HCT116 (cell line): ENCODE results near the gene PLAAT3. TPM values are rescaled to one million over a fixed set of nuclear protein-coding genes. Genes with fewer than 3 reads are reported as not detected.

Source experiments
- ATAC-seq: fragments of 200-7000 bp; cut with Tn5 transposase; 2 replicates; pipeline ENCODE4 v1.9.1; 2020; ENCODE audit warnings: mild to moderate bottlenecking, moderate library complexity
- BruUV-seq: library from RNA; stranded (reverse); fragments of 400-500 nt; replicated peaks from 2 replicates; lab custom pipeline; 2021; lab: Mats Ljungman, UMichigan
- CTCF ChIA-PET: fragments of 300-600 bp; sonication (Branson Sonifier 250); formaldehyde crosslinking; loops from one replicate; lab custom pipeline; 2021; ENCODE audit warnings: antibody characterized with exemption; lab: Charles Lee
- POLR2A ChIA-PET: fragments of 300-600, 350-600 bp; sonication (Branson Sonifier 250); formaldehyde crosslinking; loops from one replicate; lab custom pipeline; 2021; ENCODE audit warnings: antibody characterized with exemption; lab: Charles Lee
- RAD21 ChIA-PET, 2 experiments: fragments of 300-600 bp; sonication (Branson Sonifier 250); formaldehyde crosslinking; loops; one replicate each; lab custom pipeline; 2023; ENCODE audit warnings: low total read pairs in 2 of 2; ENCODE audit not compliant: uncharacterized antibody in 2 of 2, unreplicated experiment in 2 of 2, low non-redundant PET in 1 of 2; lab: Charles Lee
- DNase-seq: peaks from one replicate; pipeline ENCODE4 v3.0.0-alpha.2; 2010; ENCODE audit warnings: low read depth, low spot score
- H2AFZ ChIP-seq: fragments of 200-600 bp; shearing (Covaris generic), sonication (generic); 2 replicates; pipeline ENCODE4 v1.6.1; 2017; ENCODE audit warnings: low read depth, mixed run types, mixed read lengths, antibody characterized with exemption, low read length; ENCODE audit not compliant: poor library complexity, severe bottlenecking
- H3K27ac ChIP-seq: 2 replicates; pipeline ENCODE4 v1.5.1; 2012; ENCODE audit warnings: low read depth, low read length
- H3K27me3 ChIP-seq: fragments of 200-600 bp; sonication (generic); 2 replicates; pipeline ENCODE4 v1.6.1; 2016; ENCODE audit warnings: mixed run types, low read length, mixed read lengths; ENCODE audit not compliant: insufficient read depth
- H3K36me3 ChIP-seq, 2 experiments: fragments of 200-500 bp in 1 of 2; fragments of 200-600 bp in 1 of 2; sonication (Bioruptor generic) in 1 of 2; sonication (generic) in 1 of 2; 2 replicates each; pipeline versions ENCODE4 v1.5.1 to v1.6.1; 2014 to 2016; ENCODE audit warnings: low read length in 2 of 2, inconsistent platforms in 1 of 2, mixed read lengths in 1 of 2, mixed run types in 1 of 2; ENCODE audit not compliant: insufficient read depth in 2 of 2, control insufficient read depth in 1 of 2
- H3K4me1 ChIP-seq, 2 experiments: fragments of 200-600 bp in 1 of 2; sonication (generic) in 1 of 2; 2 replicates each; pipeline versions ENCODE4 v1.5.1 to v1.6.1; 2012 to 2017; ENCODE audit warnings: low read length in 2 of 2, inconsistent platforms in 1 of 2, mild to moderate bottlenecking in 1 of 2, mixed read lengths in 1 of 2, mixed run types in 1 of 2, moderate library complexity in 1 of 2; ENCODE audit not compliant: insufficient read depth in 2 of 2, control insufficient read depth in 1 of 2
- H3K4me2 ChIP-seq: fragments of 200-600 bp; sonication (generic); 2 replicates; pipeline ENCODE4 v1.6.1; 2017; ENCODE audit warnings: mixed run types, low read length, mixed read lengths
- H3K4me3 ChIP-seq, 2 experiments: fragments of 200-600 bp in 1 of 2; sonication (generic) in 1 of 2; replicated peaks in 1 of 2; 2 replicates each; pipeline ENCODE4 v1.5.1; 2011 to 2016; ENCODE audit warnings: low read length in 2 of 2, control low read depth in 1 of 2, low read depth in 1 of 2, mild to moderate bottlenecking in 1 of 2, mixed read lengths in 1 of 2, mixed run types in 1 of 2
- H3K79me2 ChIP-seq: fragments of 200-600 bp; sonication (generic); 2 replicates; pipeline ENCODE4 v1.6.1; 2017; ENCODE audit warnings: mild to moderate bottlenecking, mixed run types, low read length, moderate library complexity, mixed read lengths; ENCODE audit not compliant: insufficient read depth
- H3K9ac ChIP-seq: fragments of 200-600 bp; sonication (generic); 2 replicates; pipeline ENCODE4 v1.6.1; 2016; ENCODE audit warnings: low read length, mixed read lengths
- H3K9me2 ChIP-seq: fragments of 200-600 bp; sonication (generic), shearing (Covaris generic); 2 replicates; pipeline ENCODE4 v1.6.1; 2017; ENCODE audit warnings: mixed run types, mild to moderate bottlenecking, moderate library complexity; ENCODE audit not compliant: insufficient read depth
- H3K9me3 ChIP-seq, 2 experiments: fragments of 200-500 bp in 1 of 2; fragments of 200-600 bp in 1 of 2; sonication (Bioruptor generic) in 1 of 2; sonication (generic) in 1 of 2; 2 replicates each; pipeline ENCODE4 v1.6.1; 2014 to 2017; ENCODE audit warnings: low read length in 2 of 2, mixed read lengths in 2 of 2, inconsistent platforms in 1 of 2, low read depth in 1 of 2, mild to moderate bottlenecking in 1 of 2, mixed run types in 1 of 2, moderate library complexity in 1 of 2; ENCODE audit not compliant: control insufficient read depth in 1 of 2, insufficient read depth in 1 of 2
- H4K20me1 ChIP-seq: fragments of 200-600 bp; sonication (generic), shearing (Covaris generic); 2 replicates; pipeline ENCODE4 v1.6.1; 2017; ENCODE audit warnings: mixed run types, mild to moderate bottlenecking, moderate library complexity; ENCODE audit not compliant: insufficient read depth
- ELF1 ChIP-seq: IDR thresholded peaks from 2 replicates; pipeline ENCODE4 v1.6.1; 2012; ENCODE audit warnings: low read depth, borderline replicate concordance
- EZH2 ChIP-seq: fragments of 200-600 bp; sonication (generic); IDR thresholded peaks from 2 replicates; pipeline ENCODE4 v1.6.1; 2017; ENCODE audit warnings: antibody characterized with exemption, mixed run types
- EZH2phosphoT487 ChIP-seq: fragments of 200-600 bp; IDR thresholded peaks from 2 replicates; pipeline ENCODE4 v1.6.1; 2018; ENCODE audit warnings: antibody characterized with exemption, borderline replicate concordance
- FOSL1 ChIP-seq: IDR thresholded peaks from 2 replicates; pipeline ENCODE4 v1.6.1; 2012; ENCODE audit warnings: low read depth
- JUND ChIP-seq: IDR thresholded peaks from 2 replicates; pipeline ENCODE4 v1.6.1; 2012
- RAD21 ChIP-seq: IDR thresholded peaks from 2 replicates; pipeline ENCODE4 v1.6.1; 2012; ENCODE audit warnings: low read depth, mild to moderate bottlenecking
- SIN3A ChIP-seq: IDR thresholded peaks from 2 replicates; pipeline ENCODE4 v1.6.1; 2012; ENCODE audit warnings: low read depth
- SRF ChIP-seq: IDR thresholded peaks from 2 replicates; pipeline ENCODE4 v1.6.1; 2012; ENCODE audit warnings: low read depth
- ZBTB33 ChIP-seq: IDR thresholded peaks from 2 replicates; pipeline ENCODE4 v1.6.1; 2011; ENCODE audit warnings: mild to moderate bottlenecking, low read length, moderate library complexity; ENCODE audit not compliant: insufficient replicate concordance; ENCODE audit errors: extremely low read depth
- intact Hi-C: fragments of 100-400 bp; cut with micrococcal nuclease; formaldehyde crosslinking; loops from 2 replicates; pipeline ENCODE4 v1.10.0; 2022
- total RNA-seq: library from RNA; stranded (reverse); gene quantifications from one replicate; pipeline ENCODE4 v1.2.1, GENCODE V29; 2021; ENCODE audit not compliant: unreplicated experiment
- TF ChIP-seq, protein P1 (sequence below): IDR thresholded peaks from 2 replicates; pipeline ENCODE4 v1.6.1; 2012
- TF ChIP-seq, protein P2 (sequence below): IDR thresholded peaks from 2 replicates; pipeline ENCODE4 v1.6.1; 2012; ENCODE audit warnings: low read depth

The PLAAT3 gene
- total RNA-seq, 1 experiment from 2014 or later: 31.1 TPM

DNA sequence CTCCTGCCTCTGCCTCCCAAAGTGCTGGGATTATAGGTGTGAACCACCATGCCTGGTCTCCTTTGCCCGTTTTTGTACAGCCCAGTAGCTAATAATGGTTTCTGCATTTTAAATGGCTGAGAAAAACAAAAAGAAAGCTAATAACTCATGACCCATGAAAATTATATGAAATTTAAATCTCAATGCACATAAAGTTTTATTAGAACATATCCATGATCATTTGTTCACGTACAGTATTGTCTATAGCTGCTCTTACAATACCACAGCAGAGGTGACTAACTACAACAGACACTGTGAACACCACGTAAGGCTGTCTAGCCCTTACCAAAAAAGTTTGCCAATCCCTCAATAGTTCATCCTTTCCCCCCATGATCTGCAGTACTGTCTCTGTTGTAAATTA is 44.7 kb downstream of the PLAAT3 start:
- H3K9me2 ChIP-seq: no peaks in the 10 kb centered on the region
- ATAC-seq: no peak
- no peaks in the 10 kb centered on the region for H3K36me3 ChIP-seq
- DNase-seq: no peak
- no peak overlapping the region for H3K4me3 ChIP-seq
- CTCF ChIA-PET: no interaction called here
- H4K20me1 ChIP-seq: no peaks in the 10 kb centered on the region
- BruUV-seq: no TSS peak
- H3K79me2 ChIP-seq: no peaks in the 10 kb centered on the region
- peaks cover 17 to 33% of the 10 kb centered on the region in 2 experiments for H3K4me1 ChIP-seq
- H3K27ac ChIP-seq: no peak overlapping the region
- no peak overlapping the region for H3K4me2 ChIP-seq
- no peaks in the 10 kb centered on the region for H3K9me3 ChIP-seq
- RAD21 ChIA-PET: no interaction called here
- TF ChIP-seq EZH2 (no peak), RAD21 (no peak), ZBTB33 (no peak), EZH2phosphoT487 (no peak)
- intact Hi-C loops: no loop called here
- POLR2A ChIA-PET: no interaction called here
- H2AFZ ChIP-seq: no peak overlapping the region
- H3K27me3 ChIP-seq: no peaks in the 10 kb centered on the region
- no peak overlapping the region for H3K9ac ChIP-seq

GRCh38 chr11:63567044-63567840 is 47.0 kb downstream of the PLAAT3 start:
- intact Hi-C loops: no loop called here
- no peaks in the 10 kb centered on the region for H3K36me3 ChIP-seq
- CTCF ChIA-PET: interaction anchor here (0.8 kb wide), 1 partner anchor 37 kb away, joined by 3 read pairs; no protein-coding TSS in a partner anchor
- H3K9me3 ChIP-seq: no peaks in the 10 kb centered on the region
- H4K20me1 ChIP-seq: no peaks in the 10 kb centered on the region
- H3K4me1 ChIP-seq: peaks cover 17 to 33% of the 10 kb centered on the region in 2 experiments
- RAD21 ChIA-PET: no interaction called here
- H3K27ac ChIP-seq: peak overlapping the region; percentile 63; the same call in 1 of the 2 replicates
- peak overlapping the region; percentile 52 for H3K9ac ChIP-seq
- ATAC-seq (peak; percentile 92), DNase-seq (peak; percentile 68)
- POLR2A ChIA-PET: no interaction called here
- H3K9me2 ChIP-seq: no peaks in the 10 kb centered on the region
- BruUV-seq: no TSS peak
- peak overlapping the region; percentile 63 for H2AFZ ChIP-seq
- peak overlapping the region; percentile 71 for H3K4me2 ChIP-seq
- peak overlapping the region in 1 of 2 experiments; percentile 35; a peak in 2 of 4 replicates for H3K4me3 ChIP-seq
- H3K27me3 ChIP-seq: no peaks in the 10 kb centered on the region
- H3K79me2 ChIP-seq: no peaks in the 10 kb centered on the region
- TF ChIP-seq SRF: no peak
- TF ChIP-seq FOSL1: peak; percentile 79
- no peak for TF ChIP-seq SIN3A
- TF ChIP-seq JUND: peak; percentile 74
- no peak for TF ChIP-seq ELF1
- TF ChIP-seq, protein P1, sequence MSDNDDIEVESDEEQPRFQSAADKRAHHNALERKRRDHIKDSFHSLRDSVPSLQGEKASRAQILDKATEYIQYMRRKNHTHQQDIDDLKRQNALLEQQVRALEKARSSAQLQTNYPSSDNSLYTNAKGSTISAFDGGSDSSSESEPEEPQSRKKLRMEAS: no peak
- TF ChIP-seq, protein P2, sequence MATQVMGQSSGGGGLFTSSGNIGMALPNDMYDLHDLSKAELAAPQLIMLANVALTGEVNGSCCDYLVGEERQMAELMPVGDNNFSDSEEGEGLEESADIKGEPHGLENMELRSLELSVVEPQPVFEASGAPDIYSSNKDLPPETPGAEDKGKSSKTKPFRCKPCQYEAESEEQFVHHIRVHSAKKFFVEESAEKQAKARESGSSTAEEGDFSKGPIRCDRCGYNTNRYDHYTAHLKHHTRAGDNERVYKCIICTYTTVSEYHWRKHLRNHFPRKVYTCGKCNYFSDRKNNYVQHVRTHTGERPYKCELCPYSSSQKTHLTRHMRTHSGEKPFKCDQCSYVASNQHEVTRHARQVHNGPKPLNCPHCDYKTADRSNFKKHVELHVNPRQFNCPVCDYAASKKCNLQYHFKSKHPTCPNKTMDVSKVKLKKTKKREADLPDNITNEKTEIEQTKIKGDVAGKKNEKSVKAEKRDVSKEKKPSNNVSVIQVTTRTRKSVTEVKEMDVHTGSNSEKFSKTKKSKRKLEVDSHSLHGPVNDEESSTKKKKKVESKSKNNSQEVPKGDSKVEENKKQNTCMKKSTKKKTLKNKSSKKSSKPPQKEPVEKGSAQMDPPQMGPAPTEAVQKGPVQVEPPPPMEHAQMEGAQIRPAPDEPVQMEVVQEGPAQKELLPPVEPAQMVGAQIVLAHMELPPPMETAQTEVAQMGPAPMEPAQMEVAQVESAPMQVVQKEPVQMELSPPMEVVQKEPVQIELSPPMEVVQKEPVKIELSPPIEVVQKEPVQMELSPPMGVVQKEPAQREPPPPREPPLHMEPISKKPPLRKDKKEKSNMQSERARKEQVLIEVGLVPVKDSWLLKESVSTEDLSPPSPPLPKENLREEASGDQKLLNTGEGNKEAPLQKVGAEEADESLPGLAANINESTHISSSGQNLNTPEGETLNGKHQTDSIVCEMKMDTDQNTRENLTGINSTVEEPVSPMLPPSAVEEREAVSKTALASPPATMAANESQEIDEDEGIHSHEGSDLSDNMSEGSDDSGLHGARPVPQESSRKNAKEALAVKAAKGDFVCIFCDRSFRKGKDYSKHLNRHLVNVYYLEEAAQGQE: no peak
